Tibial nerve (tissue), 4 donors: ENCODE measurements around the gene C1QL4. TPM values are rescaled to one million over a fixed set of nuclear protein-coding genes. Genes with fewer than 3 reads are reported as not detected.

Experiments
- DNase-seq, 2 donors: peaks; one replicate each; pipeline ENCODE4 v3.0.0-alpha.2; 2019; ENCODE audit warnings: low spot score in 2 of 2
- H3K27ac ChIP-seq, 4 donors: fragments of 200-600 bp; sonication (generic) in 3 of 4; one replicate each; pipeline ENCODE4 v1.5.1; 2017 to 2019; ENCODE audit warnings: mild to moderate bottlenecking in 1 of 4
- H3K27me3 ChIP-seq, 2 donors: fragments of 200-600 bp; sonication (generic) in 1 of 2; one replicate each; pipeline versions ENCODE4 v1.5.1 to v1.6.0; 2017 to 2019
- H3K36me3 ChIP-seq, 3 donors: fragments of 200-600 bp; sonication (generic); one replicate each; pipeline ENCODE4 v1.5.1; 2018 to 2019
- H3K4me1 ChIP-seq, 4 donors: fragments of 200-600 bp; sonication (generic) in 3 of 4; one replicate each; pipeline ENCODE4 v1.5.1; 2017 to 2019
- H3K4me3 ChIP-seq, 4 donors: fragments of 200-600 bp; sonication (generic) in 3 of 4; one replicate each; pipeline ENCODE4 v1.5.1; 2017 to 2019; ENCODE audit warnings: mild to moderate bottlenecking in 1 of 4, moderate library complexity in 1 of 4
- H3K9me3 ChIP-seq, 4 donors: fragments of 200-600 bp; sonication (generic) in 3 of 4; one replicate each; pipeline ENCODE4 v1.5.1; 2017 to 2019
- CTCF ChIP-seq, 5 experiments: fragments of 200-600 bp in 3 of 5; fragments of 450-650 bp in 2 of 5; sonication (generic) in 3 of 5; IDR thresholded peaks; one replicate each; pipeline ENCODE4 v1.5.1; 2016 to 2019; ENCODE audit warnings: antibody characterized with exemption in 5 of 5, mild to moderate bottlenecking in 3 of 5, moderate library complexity in 2 of 5
- EP300 ChIP-seq, 2 donors: sonication (generic); formaldehyde crosslinking; IDR thresholded peaks; one replicate each; pipeline ENCODE4 v1.6.1; 2017; ENCODE audit warnings: antibody characterized with exemption in 2 of 2, mild to moderate bottlenecking in 1 of 2
- POLR2A ChIP-seq, 2 donors: fragments of 450-650 bp; IDR thresholded peaks; one replicate each; pipeline ENCODE4 v1.6.1; 2017; ENCODE audit warnings: antibody characterized with exemption in 2 of 2, mild to moderate bottlenecking in 2 of 2, moderate library complexity in 2 of 2
- whole genome bisulfite sequencing, 2 donors: methylation state at CpG; one replicate each; pipeline ENCODE4 v1.1.5; 2018; 5-methylcytosine and 5-hydroxymethylcytosine counted together
- total RNA-seq, 4 donors: library from RNA; depleted of rRNA; stranded (reverse); fragments of >200 nt; gene quantifications; one replicate each; pipeline ENCODE4 v1.1.0, GENCODE V29; 2016

C1QL4 gene
- total RNA-seq, 4 donors from 2014 or later = not detected

DNA sequence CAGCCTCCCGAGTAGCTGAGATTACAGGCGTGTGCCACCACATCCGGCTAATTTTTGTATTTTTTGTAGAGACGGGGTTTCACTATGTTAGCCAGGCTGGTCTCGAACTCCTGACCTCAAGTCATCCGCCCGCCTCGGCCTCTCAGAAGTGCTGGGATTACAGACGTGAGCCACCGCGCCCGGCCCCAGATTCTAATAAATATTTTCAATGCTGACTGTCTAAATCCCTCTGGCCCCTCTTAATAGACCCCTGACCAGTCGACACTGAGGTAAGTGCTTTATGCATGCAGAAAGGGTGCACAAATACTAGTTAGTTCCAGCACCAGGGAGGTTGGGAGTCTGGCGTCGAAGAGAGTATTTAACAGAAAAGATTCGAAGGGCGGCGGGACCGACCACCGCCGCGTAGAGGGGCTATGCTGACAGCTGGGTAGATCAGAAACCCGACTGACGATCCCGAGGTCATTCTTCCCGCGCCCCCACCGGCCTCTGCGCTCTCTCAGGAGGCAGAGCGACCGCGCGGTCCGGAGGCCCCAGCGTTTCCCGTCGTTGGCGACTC lies 29.2 kb upstream of the C1QL4 start:
- H3K27me3 ChIP-seq = no peaks in the 10 kb centered on the region
- WGBS, 2 donors = 10 to 13% methylated on average over 37 to 38 of the region's 38 CpGs
- TF ChIP-seq POLR2A (IDR thresholded peaks at IDR 0.05) (no peak), CTCF (IDR thresholded peaks at IDR 0.05) (no peak), EP300 (IDR thresholded peaks at IDR 0.05) (no peak)
- peaks cover 0 to 34% (median 12%) of the 10 kb centered on the region in 4 donors for H3K4me1 ChIP-seq
- peak in 1 of 2 donors; percentile 6 for DNase-seq
- peak overlapping the region; percentile 49 to 98 (median 77) for H3K4me3 ChIP-seq
- no peaks in the 10 kb centered on the region for H3K9me3 ChIP-seq
- no peaks in the 10 kb centered on the region for H3K36me3 ChIP-seq
- H3K27ac ChIP-seq = peak overlapping the region; percentile 63 to 98 (median 94)

DNA sequence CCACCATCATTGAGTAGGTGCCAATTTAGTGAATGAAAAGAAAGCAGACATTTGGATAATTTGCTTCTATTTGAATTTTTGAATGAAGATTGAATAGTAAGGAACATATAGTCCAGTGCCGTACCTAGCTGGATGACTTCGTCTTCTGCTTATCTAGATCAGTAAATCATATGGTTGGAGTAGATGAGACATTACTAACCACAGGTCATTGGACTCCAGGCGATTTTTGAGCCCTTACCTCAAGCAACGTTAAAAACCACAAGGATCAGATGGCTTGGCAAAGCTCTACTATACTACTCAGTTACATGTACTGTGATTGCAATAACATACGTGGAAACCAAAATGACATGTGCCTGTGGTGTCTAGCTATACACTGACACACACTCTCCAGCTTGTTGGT lies 28.6 kb upstream of the C1QL4 start:
- no peaks in the 10 kb centered on the region for H3K36me3 ChIP-seq
- peaks cover 0 to 34% (median 12%) of the 10 kb centered on the region in 4 donors for H3K4me1 ChIP-seq
- 81% methylated on average over 5 of the region's 5 CpGs for WGBS, 2 donors
- no peak overlapping the region for H3K4me3 ChIP-seq
- DNase-seq = no peak
- no peak for TF ChIP-seq EP300 (IDR thresholded peaks at IDR 0.05)
- TF ChIP-seq CTCF (IDR thresholded peaks at IDR 0.05) = no peak
- no peak for TF ChIP-seq POLR2A (IDR thresholded peaks at IDR 0.05)
- H3K9me3 ChIP-seq = no peaks in the 10 kb centered on the region
- no peaks in the 10 kb centered on the region for H3K27me3 ChIP-seq
- H3K27ac ChIP-seq = no peak overlapping the region

GRCh38 chr12:49364989-49365388 lies 28.0 kb upstream of the C1QL4 start:
- peak in 1 of 2 donors; percentile 7 for DNase-seq
- no peaks in the 10 kb centered on the region for H3K9me3 ChIP-seq
- H3K27ac ChIP-seq = peak overlapping the region in 1 of 4 donors; percentile 11
- H3K4me1 ChIP-seq = peaks cover 0 to 31% (median 11%) of the 10 kb centered on the region in 4 donors
- H3K4me3 ChIP-seq = no peak overlapping the region
- TF ChIP-seq CTCF (IDR thresholded peaks at IDR 0.05) (no peak), EP300 (IDR thresholded peaks at IDR 0.05) (peak in 1 of 2 donors; percentile 50)
- 81 to 93% methylated on average over 1 of the region's 1 CpG for WGBS, 2 donors
- no peaks in the 10 kb centered on the region for H3K27me3 ChIP-seq
- H3K36me3 ChIP-seq = no peaks in the 10 kb centered on the region

- H3K27ac ChIP-seq = no peak overlapping the region
- H3K4me3 ChIP-seq = no peak overlapping the region
- H3K9me3 ChIP-seq = no peaks in the 10 kb centered on the region
- H3K27me3 ChIP-seq = no peaks in the 10 kb centered on the region
- WGBS, 2 donors = 97 to 98% methylated on average over 1 of the region's 1 CpG
- no peaks in the 10 kb centered on the region for H3K36me3 ChIP-seq
- H3K4me1 ChIP-seq = peaks cover 0 to 17% (median 7%) of the 10 kb centered on the region in 4 donors
- TF ChIP-seq EP300 (IDR thresholded peaks at IDR 0.05) (no peak), CTCF (IDR thresholded peaks at IDR 0.05) (no peak), POLR2A (IDR thresholded peaks at IDR 0.05) (no peak)
- no peak for DNase-seq
Measured at GRCh38 chr12:49362077-49362476, 25.1 kb upstream of the C1QL4 start.

- Histone ChIP-seq H3K9me3 (no peaks in the 10 kb centered on the region), H3K4me1 (peaks cover 0 to 8% (median 2%) of the 10 kb centered on the region in 4 donors), H3K27ac (no peak overlapping the region), H3K36me3 (no peaks in the 10 kb centered on the region), H3K27me3 (peaks cover 0 to 5% of the 10 kb centered on the region in 2 donors), H3K4me3 (no peak overlapping the region)
- TF ChIP-seq POLR2A (IDR thresholded peaks at IDR 0.05) (no peak), EP300 (IDR thresholded peaks at IDR 0.05) (no peak), CTCF (IDR thresholded peaks at IDR 0.05) (no peak)
- WGBS, 2 donors = 80% methylated on average over 7 of the region's 7 CpGs
- DNase-seq = no peak
Measured at GRCh38 chr12:49359671-49360070, 22.7 kb upstream of the C1QL4 start.
